Measurements from ENCODE around the gene TMEM40. TPM values are rescaled to one million over a fixed set of nuclear protein-coding genes. Genes with fewer than 3 reads are reported as not detected.

The TMEM40 gene
- total RNA-seq, 3 donors from 2014 or later (not counting 1 experiment from before 2014, with no cell fraction given): 5.3 to 6.5 TPM; not detected in 1

DNA sequence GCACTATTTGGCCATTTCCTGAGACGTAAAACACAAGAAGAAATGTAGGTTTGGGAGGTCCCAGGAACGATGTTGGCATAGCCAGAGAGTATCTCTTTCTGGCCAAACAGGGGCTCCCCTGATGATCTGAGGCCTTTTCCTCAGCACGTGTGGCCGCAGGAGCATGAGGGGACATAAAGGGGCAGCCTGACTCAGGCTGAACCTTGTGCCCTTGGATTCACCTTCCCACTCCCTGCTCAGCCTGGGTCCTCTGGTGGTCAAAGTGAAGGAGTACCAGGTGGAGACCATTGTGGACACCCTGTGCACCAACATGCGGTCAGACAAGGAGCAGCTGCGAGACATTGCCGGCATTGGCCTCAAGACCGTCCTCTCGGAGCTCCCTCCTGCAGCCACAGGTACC is 48.0 kb upstream of the TMEM40 start:
- no peak overlapping the region for H3K4me3 Mint-ChIP-seq
- ATAC-seq (no peak), DNase-seq (no peak)
- no peaks in the 10 kb centered on the region for H3K36me3 ChIP-seq (ENCODE audit: control insufficient read depth, insufficient read depth, low read length)
- no peaks in the 10 kb centered on the region for H3K27me3 ChIP-seq (ENCODE audit: control insufficient read depth, insufficient read depth, low read length)
- H3K27me3 Mint-ChIP-seq (ENCODE audit: low read depth in 2 of 2): no peaks in the 10 kb centered on the region
- no peak for TF ChIP-seq CTCF (IDR thresholded peaks at IDR 0.05)
- no peak overlapping the region for H3K27ac ChIP-seq (ENCODE audit: low read length)
- H3K4me3 ChIP-seq (ENCODE audit: low read length): no peak overlapping the region
- WGBS (ENCODE audit: insufficient coverage): 93% methylated on average over 9 of the region's 9 CpGs
- no peaks in the 10 kb centered on the region for H3K9me3 ChIP-seq (ENCODE audit: control insufficient read depth, insufficient read depth, low read length)
- intact Hi-C loops (cut with micrococcal nuclease): no loop called here
- peaks cover 10% of the 10 kb centered on the region for H3K4me1 ChIP-seq (ENCODE audit: control insufficient read depth, insufficient read depth, low read length)
- no peaks in the 10 kb centered on the region for H3K36me3 Mint-ChIP-seq
- peaks cover 0 to 13% of the 10 kb centered on the region in 2 donors for H3K4me1 Mint-ChIP-seq
- H3K9me3 Mint-ChIP-seq: no peaks in the 10 kb centered on the region
- no peak overlapping the region for H3K27ac Mint-ChIP-seq

GRCh38 chr3:12803371-12803770 is 44.3 kb upstream of the TMEM40 start:
- WGBS (ENCODE audit: insufficient coverage): 95% methylated on average over 12 of the region's 12 CpGs
- intact Hi-C loops (cut with micrococcal nuclease): no loop called here
- no peaks in the 10 kb centered on the region for H3K9me3 Mint-ChIP-seq
- Histone ChIP-seq H3K36me3 (ENCODE audit: control insufficient read depth, insufficient read depth, low read length) (no peaks in the 10 kb centered on the region), H3K4me1 (ENCODE audit: control insufficient read depth, insufficient read depth, low read length) (no peaks in the 10 kb centered on the region), H3K9me3 (ENCODE audit: control insufficient read depth, insufficient read depth, low read length) (no peaks in the 10 kb centered on the region), H3K27me3 (ENCODE audit: control insufficient read depth, insufficient read depth, low read length) (no peaks in the 10 kb centered on the region), H3K4me3 (ENCODE audit: low read length) (no peak overlapping the region), H3K27ac (ENCODE audit: low read length) (no peak overlapping the region)
- H3K36me3 Mint-ChIP-seq: no peaks in the 10 kb centered on the region
- H3K4me3 Mint-ChIP-seq: no peak overlapping the region
- TF ChIP-seq CTCF (IDR thresholded peaks at IDR 0.05): no peak
- H3K4me1 Mint-ChIP-seq: no peaks in the 10 kb centered on the region
- H3K27ac Mint-ChIP-seq: no peak overlapping the region
- H3K27me3 Mint-ChIP-seq (ENCODE audit: low read depth in 2 of 2): peaks cover 0 to 6% of the 10 kb centered on the region in 2 donors
- ATAC-seq: no peak
- no peak for DNase-seq

DNA sequence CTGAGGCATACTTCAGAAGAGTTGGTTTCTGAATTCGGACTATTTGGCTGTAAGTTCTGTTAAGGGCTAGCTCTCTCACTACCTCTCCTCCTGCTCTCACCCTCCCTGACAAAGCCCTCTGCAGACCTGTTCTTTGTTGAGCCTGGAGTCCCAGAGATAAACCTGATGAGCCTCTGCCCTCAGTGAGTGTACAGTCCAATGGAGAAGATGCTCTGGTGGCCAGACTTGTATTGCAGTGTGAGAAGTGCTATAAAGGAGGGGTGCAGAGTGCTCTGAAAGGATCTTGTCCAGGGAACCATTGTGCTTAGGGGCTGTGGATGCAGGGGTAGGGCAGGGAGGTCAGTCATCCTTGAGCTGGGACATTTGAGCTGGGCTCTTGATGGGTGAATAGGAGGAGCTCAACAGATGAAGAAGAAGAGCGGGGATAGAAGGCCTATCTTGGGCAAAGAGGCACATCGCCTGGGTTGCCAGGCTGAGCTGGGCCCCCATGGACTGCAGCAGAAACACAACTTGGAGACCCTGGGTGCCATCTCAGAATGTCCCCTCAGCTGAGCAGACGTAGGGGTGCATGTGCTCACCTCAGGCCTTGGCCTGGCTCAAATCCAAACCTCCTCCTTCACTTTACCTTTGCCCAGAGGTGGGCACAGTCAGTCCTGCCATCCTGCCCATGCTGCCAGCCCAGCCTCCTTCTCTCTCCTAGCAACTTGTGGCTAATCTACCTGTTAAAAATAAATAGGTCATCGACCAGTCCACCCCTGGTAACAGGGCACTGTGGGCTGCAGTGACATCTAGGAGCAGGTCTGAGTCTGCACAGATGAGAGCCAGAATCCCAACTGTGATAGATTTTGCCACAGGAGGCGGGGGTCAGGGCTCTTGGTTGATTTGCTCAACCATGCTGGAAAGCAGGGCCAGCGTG is 40.7 kb upstream of the TMEM40 start:
- H3K27ac ChIP-seq (ENCODE audit: low read length): no peak overlapping the region
- peaks cover 2% of the 10 kb centered on the region for H3K27me3 ChIP-seq (ENCODE audit: control insufficient read depth, insufficient read depth, low read length)
- Mint-ChIP-seq H3K9me3 (no peaks in the 10 kb centered on the region), H3K27me3 (ENCODE audit: low read depth in 2 of 2) (peaks cover 12 to 21% of the 10 kb centered on the region in 2 donors), H3K36me3 (no peaks in the 10 kb centered on the region), H3K4me3 (no peak overlapping the region), H3K4me1 (peaks cover 6 to 8% of the 10 kb centered on the region in 2 donors), H3K27ac (no peak overlapping the region)
- no peak for TF ChIP-seq CTCF (IDR thresholded peaks at IDR 0.05)
- 90% methylated on average over 7 of the region's 7 CpGs for WGBS (ENCODE audit: insufficient coverage)
- intact Hi-C loops (cut with micrococcal nuclease): no loop called here
- no peaks in the 10 kb centered on the region for H3K36me3 ChIP-seq (ENCODE audit: control insufficient read depth, insufficient read depth, low read length)
- DNase-seq: no peak
- H3K9me3 ChIP-seq (ENCODE audit: control insufficient read depth, insufficient read depth, low read length): no peaks in the 10 kb centered on the region
- peak in 1 of 3 donors; percentile 26 for ATAC-seq
- H3K4me3 ChIP-seq (ENCODE audit: low read length): no peak overlapping the region
- H3K4me1 ChIP-seq (ENCODE audit: control insufficient read depth, insufficient read depth, low read length): peaks cover 12% of the 10 kb centered on the region
